Pancreas (tissue), 10 donors: ENCODE data around the gene PTPRU. TPM values are rescaled to one million over a fixed set of nuclear protein-coding genes. Genes with fewer than 3 reads are reported as not detected.

ENCODE experiments used
- ATAC-seq, 4 donors: fragments of 200-7000 bp; cut with Tn5 transposase; one replicate each; pipeline versions ENCODE4 v1.8.0 to v1.9.1; 2020; ENCODE audit warnings: mild to moderate bottlenecking in 4 of 4, moderate library complexity in 4 of 4
- DNase-seq, 6 donors: peaks; one replicate each; pipeline ENCODE4 v3.0.0-alpha.2; 2020
- FAIRE-seq: peaks from 2 replicates; lab custom pipeline; 2012; peaks lifted over from hg19 to GRCh38; lab: Jason Lieb, UNC
- H3K27ac ChIP-seq, 4 donors: fragments of 200-600 bp; sonication (generic); 1 replicate in 3 of 4; 2 replicates in 1 of 4; pipeline versions ENCODE4 v1.5.0 to v1.8.0; 2020
- H3K27me3 ChIP-seq, 4 donors: fragments of 200-600 bp; one replicate each; pipeline ENCODE4 v1.8.0; 2021
- H3K36me3 ChIP-seq, 3 donors: fragments of 200-600 bp; sonication (generic) in 1 of 3; one replicate each; pipeline versions ENCODE4 v1.5.0 to v1.8.0; 2020 to 2021
- H3K4me1 ChIP-seq, 3 donors: fragments of 200-600 bp; one replicate each; pipeline ENCODE4 v1.8.0; 2021
- H3K4me3 ChIP-seq, 4 donors: fragments of 200-600 bp; sonication (generic) in 2 of 4; one replicate each; pipeline versions ENCODE4 v1.5.0 to v1.8.0; 2020 to 2021
- H3K9me3 ChIP-seq, 4 donors: fragments of 200-600 bp; one replicate each; pipeline ENCODE4 v1.8.0; 2021
- WGBS, 2 donors: extraction: QIAGEN DNeasy Blood & Tissue Kit; methylation state at CpG; one replicate each; pipeline ENCODE4 v1.1.7; 2013; 5-methylcytosine and 5-hydroxymethylcytosine counted together
- intact Hi-C, 3 donors: fragments of 100-400 bp; cut with DNase I; formaldehyde crosslinking; loops; one replicate each; pipeline versions ENCODE4 v1.11.1 to v1.14.2; 2022
- polyA plus RNA-seq, 2 donors: library from polyadenylated mRNA; stranded (reverse); fragments of 200-250 nt; gene quantifications; one replicate each; pipeline ENCODE4 v1.2.3, GENCODE V29; 2013
- total RNA-seq, 6 donors: library from RNA; stranded (reverse); fragmentation: NEBNext Ultra II Directional in 4 of 6; extraction: Animal tissue kit (Norgen Biotek cat#: 25700) in 4 of 6; gene quantifications; one replicate each; pipeline versions ENCODE4 v1.2.1 to v1.2.4, GENCODE V29; 2021 to 2023
- TF ChIP-seq, protein P1 (sequence below), 4 donors: fragments of 200-600 bp; sonication (generic) in 3 of 4; IDR thresholded peaks; one replicate each; pipeline versions ENCODE4 v1.5.0 to v1.8.0; 2021; ENCODE audit warnings: antibody characterized with exemption in 4 of 4
- donor health status: healthy with polysubstance abuse.
- donor health status: DM: no; HTN: no; CAD: no; lungs with moderate emphysema.
- donor health status: DM: no; HTN: no; CAD: no.
- donor health status: control.
- donor health status: control.
- donor health status: Bipolar disorder and iron deficiency.
- donor health status: DM: yes; HTN: yes; CAD: no.
- donor health status: DM: no; HTN: no; CAD: no.
- donor health status: DM: no; HTN: no; CAD: no.
- donor health status: DM: yes; HTN: yes; CAD: no.

Gene PTPRU
- total and polyA plus RNA-seq, 8 donors = 12.3 to 20.9 (median 15.2) TPM

DNA sequence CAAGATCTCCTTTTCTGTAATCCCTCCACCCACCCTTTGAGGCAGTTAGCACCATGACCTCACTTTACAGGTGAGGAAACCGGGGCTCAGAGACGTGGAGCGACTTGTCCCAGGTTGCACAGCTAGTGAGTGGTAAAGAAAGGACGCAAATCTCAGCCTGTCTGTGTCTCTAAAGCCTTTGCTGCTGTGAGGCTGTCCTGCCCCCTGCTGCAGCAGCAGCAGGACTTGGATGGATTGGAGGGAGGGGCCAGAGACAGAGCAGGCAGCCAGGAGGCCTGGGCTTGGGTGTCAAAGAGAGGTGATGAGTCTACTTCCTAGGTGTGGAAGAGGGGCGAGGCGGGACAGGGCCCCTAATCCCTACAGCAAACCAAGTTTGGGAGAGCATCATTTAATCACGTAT lies 69.6 kb downstream of the PTPRU start:
- no peak for ATAC-seq
- Histone ChIP-seq H3K36me3 (peaks cover 0 to 10% (median 0%) of the 10 kb centered on the region in 3 donors), H3K9me3 (no peaks in the 10 kb centered on the region), H3K4me1 (no peaks in the 10 kb centered on the region), H3K27ac (no peak overlapping the region), H3K4me3 (no peak overlapping the region), H3K27me3 (no peaks in the 10 kb centered on the region)
- intact Hi-C loops = no loop called here
- no peak for FAIRE-seq
- TF ChIP-seq, protein P1, sequence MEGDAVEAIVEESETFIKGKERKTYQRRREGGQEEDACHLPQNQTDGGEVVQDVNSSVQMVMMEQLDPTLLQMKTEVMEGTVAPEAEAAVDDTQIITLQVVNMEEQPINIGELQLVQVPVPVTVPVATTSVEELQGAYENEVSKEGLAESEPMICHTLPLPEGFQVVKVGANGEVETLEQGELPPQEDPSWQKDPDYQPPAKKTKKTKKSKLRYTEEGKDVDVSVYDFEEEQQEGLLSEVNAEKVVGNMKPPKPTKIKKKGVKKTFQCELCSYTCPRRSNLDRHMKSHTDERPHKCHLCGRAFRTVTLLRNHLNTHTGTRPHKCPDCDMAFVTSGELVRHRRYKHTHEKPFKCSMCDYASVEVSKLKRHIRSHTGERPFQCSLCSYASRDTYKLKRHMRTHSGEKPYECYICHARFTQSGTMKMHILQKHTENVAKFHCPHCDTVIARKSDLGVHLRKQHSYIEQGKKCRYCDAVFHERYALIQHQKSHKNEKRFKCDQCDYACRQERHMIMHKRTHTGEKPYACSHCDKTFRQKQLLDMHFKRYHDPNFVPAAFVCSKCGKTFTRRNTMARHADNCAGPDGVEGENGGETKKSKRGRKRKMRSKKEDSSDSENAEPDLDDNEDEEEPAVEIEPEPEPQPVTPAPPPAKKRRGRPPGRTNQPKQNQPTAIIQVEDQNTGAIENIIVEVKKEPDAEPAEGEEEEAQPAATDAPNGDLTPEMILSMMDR (IDR thresholded peaks at IDR 0.05) = no peak
- DNase-seq = no peak
- 87 to 89% methylated on average over 7 of the region's 7 CpGs for WGBS, 2 donors

DNA sequence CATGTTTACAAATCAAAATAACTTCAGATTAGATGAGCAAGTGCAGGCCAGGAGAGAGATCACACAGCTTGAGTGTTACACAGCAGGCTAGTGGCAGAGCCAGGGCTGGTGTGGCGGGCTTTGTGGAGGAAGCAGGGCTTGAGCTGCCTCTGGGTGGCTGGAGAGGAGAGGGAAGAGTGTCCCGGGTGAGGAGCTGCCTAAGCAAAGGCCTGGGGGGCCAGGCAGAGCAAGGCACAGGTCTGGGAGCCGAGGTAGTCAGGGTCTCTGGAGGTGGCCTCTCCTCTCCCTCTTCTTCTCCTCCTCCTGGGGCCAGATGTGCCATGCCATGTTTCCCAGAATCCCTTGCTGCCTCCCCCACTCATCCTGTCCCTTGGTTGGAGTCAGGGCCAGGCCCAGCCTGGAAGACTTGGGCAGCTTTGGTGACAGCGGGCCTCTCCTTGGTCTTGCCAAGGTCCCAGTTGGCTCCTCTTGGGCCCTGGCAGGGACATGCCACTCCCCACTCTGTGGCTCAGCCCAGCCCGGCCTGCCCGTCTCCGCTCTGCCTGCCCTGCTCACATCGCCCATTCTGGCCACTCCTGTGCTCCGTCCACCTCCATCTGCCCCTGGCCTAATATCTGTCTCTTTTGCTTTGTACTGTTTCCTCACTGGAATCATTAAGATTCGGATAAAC lies 70.3 kb downstream of the PTPRU start:
- intact Hi-C loops = no loop called here
- ATAC-seq (no peak), DNase-seq (no peak), FAIRE-seq (no peak)
- TF ChIP-seq, protein P1 (IDR thresholded peaks at IDR 0.05) = no peak
- no peak overlapping the region for H3K27ac ChIP-seq
- 93 to 94% methylated on average over 10 of the region's 10 CpGs for WGBS, 2 donors
- no peaks in the 10 kb centered on the region for H3K27me3 ChIP-seq
- H3K36me3 ChIP-seq = peaks cover 0 to 10% (median 0%) of the 10 kb centered on the region in 3 donors
- H3K4me1 ChIP-seq = no peaks in the 10 kb centered on the region
- no peak overlapping the region for H3K4me3 ChIP-seq
- H3K9me3 ChIP-seq = no peaks in the 10 kb centered on the region

DNA sequence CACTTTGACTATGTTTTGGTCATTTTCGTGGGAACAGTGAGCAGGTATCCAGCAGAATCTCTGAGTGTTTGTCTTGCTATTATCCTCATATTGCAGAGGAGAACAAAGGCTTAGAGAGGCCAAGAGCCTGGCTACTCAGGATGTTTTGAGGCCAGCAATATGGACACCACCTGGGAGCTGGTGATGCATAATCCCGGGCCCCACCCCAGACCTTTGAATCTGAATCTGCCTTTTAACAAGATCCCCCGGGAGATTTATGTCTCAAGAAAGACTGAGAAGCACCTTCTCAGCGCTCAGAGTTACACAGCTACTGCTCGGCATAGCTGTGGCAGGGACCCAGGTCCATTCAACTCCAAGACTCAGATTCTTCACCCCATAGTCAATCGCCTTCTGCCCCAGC lies 72.8 kb downstream of the PTPRU start:
- 87 to 91% methylated on average over 6 of the region's 6 CpGs for WGBS, 2 donors
- H3K27ac ChIP-seq = no peak overlapping the region
- H3K9me3 ChIP-seq = no peaks in the 10 kb centered on the region
- peak in 1 of 6 donors; percentile 23 for DNase-seq
- no peaks in the 10 kb centered on the region for H3K27me3 ChIP-seq
- no peak for FAIRE-seq
- H3K4me1 ChIP-seq = no peaks in the 10 kb centered on the region
- H3K4me3 ChIP-seq = no peak overlapping the region
- intact Hi-C loops = no loop called here
- H3K36me3 ChIP-seq = peaks cover 0 to 10% (median 0%) of the 10 kb centered on the region in 3 donors
- ATAC-seq = no peak
- TF ChIP-seq, protein P1 (IDR thresholded peaks at IDR 0.05) = no peak

DNA sequence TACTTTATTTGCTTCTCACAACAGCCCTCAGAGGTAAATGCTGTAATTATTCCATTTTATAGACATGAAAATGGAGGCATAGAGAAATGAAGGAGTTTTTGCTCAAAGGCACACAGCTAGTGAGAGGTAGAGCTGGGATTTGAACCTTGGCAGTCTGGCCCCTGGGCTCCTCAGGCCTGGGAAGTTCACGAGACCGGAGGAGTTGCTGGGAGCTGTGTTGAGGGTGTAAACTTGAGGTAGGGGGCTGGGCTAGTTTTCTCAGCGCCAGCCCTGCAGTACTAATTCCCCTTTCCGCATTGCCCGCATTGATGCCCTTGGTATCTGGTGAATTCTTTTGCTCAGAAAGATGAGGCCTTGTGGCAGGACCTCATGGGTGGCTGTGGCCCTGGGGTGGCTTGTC lies 73.3 kb downstream of the PTPRU start:
- no peak for ATAC-seq
- WGBS, 2 donors = 94 to 100% methylated on average over 5 of the region's 5 CpGs
- no peak for FAIRE-seq

More for the DNA sequence above, 73.3 kb downstream of the PTPRU start:
- no peak for DNase-seq
- TF ChIP-seq, protein P1 (IDR thresholded peaks at IDR 0.05) = no peak
- Histone ChIP-seq H3K36me3 (peaks cover 0 to 10% (median 0%) of the 10 kb centered on the region in 3 donors), H3K9me3 (no peaks in the 10 kb centered on the region), H3K27me3 (no peaks in the 10 kb centered on the region), H3K4me3 (no peak overlapping the region), H3K27ac (no peak overlapping the region), H3K4me1 (no peaks in the 10 kb centered on the region)
- intact Hi-C loops = no loop called here
